Measurements from ENCODE around the gene DGKZ.

The DGKZ gene

DNA sequence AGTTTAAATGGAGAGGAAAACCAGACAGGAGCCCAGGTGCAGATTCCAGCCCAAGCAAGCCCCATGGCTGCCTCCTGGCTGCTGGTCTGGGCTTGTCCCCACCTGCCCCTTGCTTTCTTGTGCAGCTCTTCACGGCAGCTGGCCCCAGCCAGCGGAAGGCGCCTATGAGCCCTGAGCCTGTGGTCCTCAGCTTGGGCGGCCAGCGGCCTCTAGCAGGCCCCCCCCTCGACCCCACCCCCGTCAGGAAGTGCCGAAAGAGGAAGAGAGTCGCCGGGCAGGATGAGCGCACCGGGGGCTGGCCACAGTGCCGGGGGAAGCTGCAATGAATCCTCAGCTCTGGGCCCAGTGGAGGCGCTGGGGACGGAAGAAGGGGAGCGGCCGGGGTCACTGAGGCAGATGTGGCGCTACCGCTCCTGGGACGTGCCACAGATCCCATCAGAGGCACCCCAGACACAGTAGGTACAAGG, 2.1 kb upstream of the DGKZ start:
- H3K4me3 ChIP-seq (ENCODE audit: low read depth, low read length) = peak overlapping the region; percentile 93
- TF ChIP-seq, protein P1, sequence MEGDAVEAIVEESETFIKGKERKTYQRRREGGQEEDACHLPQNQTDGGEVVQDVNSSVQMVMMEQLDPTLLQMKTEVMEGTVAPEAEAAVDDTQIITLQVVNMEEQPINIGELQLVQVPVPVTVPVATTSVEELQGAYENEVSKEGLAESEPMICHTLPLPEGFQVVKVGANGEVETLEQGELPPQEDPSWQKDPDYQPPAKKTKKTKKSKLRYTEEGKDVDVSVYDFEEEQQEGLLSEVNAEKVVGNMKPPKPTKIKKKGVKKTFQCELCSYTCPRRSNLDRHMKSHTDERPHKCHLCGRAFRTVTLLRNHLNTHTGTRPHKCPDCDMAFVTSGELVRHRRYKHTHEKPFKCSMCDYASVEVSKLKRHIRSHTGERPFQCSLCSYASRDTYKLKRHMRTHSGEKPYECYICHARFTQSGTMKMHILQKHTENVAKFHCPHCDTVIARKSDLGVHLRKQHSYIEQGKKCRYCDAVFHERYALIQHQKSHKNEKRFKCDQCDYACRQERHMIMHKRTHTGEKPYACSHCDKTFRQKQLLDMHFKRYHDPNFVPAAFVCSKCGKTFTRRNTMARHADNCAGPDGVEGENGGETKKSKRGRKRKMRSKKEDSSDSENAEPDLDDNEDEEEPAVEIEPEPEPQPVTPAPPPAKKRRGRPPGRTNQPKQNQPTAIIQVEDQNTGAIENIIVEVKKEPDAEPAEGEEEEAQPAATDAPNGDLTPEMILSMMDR (IDR thresholded peaks at IDR 0.05; ENCODE audit: low read depth, low read length) = no peak
- TF ChIP-seq, protein P2, sequence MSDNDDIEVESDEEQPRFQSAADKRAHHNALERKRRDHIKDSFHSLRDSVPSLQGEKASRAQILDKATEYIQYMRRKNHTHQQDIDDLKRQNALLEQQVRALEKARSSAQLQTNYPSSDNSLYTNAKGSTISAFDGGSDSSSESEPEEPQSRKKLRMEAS (IDR thresholded peaks at IDR 0.05; ENCODE audit: low read depth, low read length) = no peak
- TF ChIP-seq MYC (IDR thresholded peaks at IDR 0.05; ENCODE audit: low read depth, low read length) = peak; percentile 42; the same call in 1 of the 2 replicates
- DNase-seq (ENCODE audit: low read depth) = peak; percentile 93

DNA sequence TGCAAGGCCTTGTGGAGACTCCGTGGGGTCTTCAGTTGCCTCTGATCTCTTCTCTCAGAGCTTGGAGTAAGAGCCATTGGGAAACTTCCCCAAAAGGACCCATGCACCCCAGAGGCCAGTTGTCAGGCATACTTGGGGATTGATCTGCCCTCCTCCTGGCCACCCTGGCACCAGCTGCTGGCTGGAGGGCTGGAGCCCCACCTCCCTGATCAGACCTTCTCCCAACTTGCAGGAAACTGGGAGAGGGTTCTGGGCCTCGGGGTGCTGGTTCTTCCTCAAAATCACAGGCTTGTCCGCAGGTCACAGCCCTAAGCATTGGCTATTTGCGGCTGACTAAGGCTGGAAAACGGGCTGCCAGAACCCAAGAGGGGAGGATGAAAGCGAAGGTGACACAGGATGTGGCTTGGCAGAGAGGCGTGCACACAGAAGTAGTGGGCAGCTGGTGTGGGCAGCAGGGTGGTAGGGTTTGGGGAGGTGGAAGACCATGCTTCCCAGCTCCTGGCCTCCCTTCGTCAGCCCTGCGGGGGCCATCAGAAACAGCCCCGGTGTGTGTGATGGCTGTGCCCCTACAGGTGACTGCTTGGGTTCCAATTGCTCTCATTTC, 1.3 kb upstream of the DGKZ start:
- peak; percentile 71 for DNase-seq (ENCODE audit: low read depth)
- peak overlapping the region; percentile 93 for H3K4me3 ChIP-seq (ENCODE audit: low read depth, low read length)
- TF ChIP-seq, protein P1 (IDR thresholded peaks at IDR 0.05; ENCODE audit: low read depth, low read length) = no peak
- TF ChIP-seq MYC (IDR thresholded peaks at IDR 0.05; ENCODE audit: low read depth, low read length) (no peak), POLR2A (IDR thresholded peaks at IDR 0.05; ENCODE audit: extremely low read depth, insufficient read length) (no peak)
- TF ChIP-seq, protein P2 (IDR thresholded peaks at IDR 0.05; ENCODE audit: low read depth, low read length) = no peak

DNA sequence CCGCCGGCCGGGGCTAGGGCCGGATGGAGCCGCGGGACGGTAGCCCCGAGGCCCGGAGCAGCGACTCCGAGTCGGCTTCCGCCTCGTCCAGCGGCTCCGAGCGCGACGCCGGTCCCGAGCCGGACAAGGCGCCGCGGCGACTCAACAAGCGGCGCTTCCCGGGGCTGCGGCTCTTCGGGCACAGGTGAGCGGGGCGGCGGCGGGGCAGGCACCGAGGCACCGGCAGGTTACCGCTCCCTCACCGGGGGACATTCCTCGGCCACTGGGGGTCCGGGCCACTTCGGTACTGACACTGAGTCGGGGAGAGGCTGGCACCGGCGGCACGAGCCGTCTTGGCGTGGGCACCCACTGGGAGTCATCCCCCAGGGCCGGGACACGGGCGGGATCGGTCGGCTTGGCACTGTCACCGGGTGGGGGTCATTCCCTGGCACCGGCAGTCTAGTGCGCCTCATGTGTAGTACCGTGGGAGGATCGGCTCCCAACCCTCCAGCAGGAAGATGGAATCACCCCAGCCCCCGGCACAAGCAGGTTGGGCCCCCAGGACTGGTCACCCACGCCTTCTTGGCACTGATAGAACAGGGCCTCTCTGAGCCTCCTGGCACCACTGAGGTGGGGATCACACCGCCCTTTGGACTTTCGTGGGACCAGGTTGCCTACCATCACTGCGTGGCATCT, 511 bp downstream of the DGKZ start:
- DNase-seq (ENCODE audit: low read depth) = no peak
- TF ChIP-seq MYC (IDR thresholded peaks at IDR 0.05; ENCODE audit: low read depth, low read length) (no peak), POLR2A (IDR thresholded peaks at IDR 0.05; ENCODE audit: extremely low read depth, insufficient read length) (no peak)
- TF ChIP-seq, protein P1 (IDR thresholded peaks at IDR 0.05; ENCODE audit: low read depth, low read length) = no peak
- TF ChIP-seq, protein P2 (IDR thresholded peaks at IDR 0.05; ENCODE audit: low read depth, low read length) = no peak
- H3K4me3 ChIP-seq (ENCODE audit: low read depth, low read length) = peak overlapping the region; percentile 70

DNA sequence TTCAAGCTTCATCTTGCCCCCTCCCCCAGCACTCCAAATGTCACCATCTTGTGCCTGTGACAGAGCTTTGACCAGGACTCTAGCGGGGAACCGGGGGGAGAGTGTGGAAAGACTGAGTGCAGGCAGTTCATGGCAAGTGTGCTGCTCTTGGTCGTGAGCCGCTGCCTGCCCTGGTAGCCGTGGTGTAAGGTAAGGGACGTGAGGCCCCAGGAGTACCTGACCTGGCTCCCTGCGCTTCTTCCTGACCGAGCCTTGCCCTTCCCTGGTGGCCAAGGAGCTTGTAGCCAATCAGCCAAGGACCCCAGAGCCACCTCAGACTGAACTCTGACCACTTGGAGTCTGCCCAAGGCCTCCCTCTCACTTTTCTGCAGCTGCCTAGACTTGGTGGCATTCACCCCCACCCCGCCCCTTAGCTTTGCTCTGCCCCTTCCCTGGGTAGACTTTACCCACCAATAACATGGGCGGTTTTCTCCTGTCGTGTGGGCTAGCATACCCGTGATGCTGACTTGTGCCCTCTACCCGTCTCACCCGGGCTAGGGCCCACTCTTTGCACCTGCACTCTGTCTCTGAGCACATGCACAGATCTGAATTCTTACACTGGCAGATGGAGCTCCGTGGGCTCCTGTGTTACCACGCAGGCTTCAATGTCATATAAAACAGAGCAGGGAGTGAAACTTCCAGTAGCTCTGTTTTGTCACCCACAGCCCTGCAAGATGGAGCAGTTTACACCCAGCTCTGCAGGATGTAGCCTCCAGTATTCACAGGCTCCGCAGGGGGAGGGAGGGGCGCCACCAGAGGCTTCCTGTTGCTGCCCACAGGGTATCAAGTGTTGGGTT, 1.5 kb downstream of the DGKZ start:
- peak overlapping the region; percentile 70 for H3K4me3 ChIP-seq (ENCODE audit: low read depth, low read length)
- DNase-seq (ENCODE audit: low read depth) = peak; percentile 76
- TF ChIP-seq MYC (IDR thresholded peaks at IDR 0.05; ENCODE audit: low read depth, low read length) (no peak), POLR2A (IDR thresholded peaks at IDR 0.05; ENCODE audit: extremely low read depth, insufficient read length) (no peak)
- TF ChIP-seq, protein P2 (IDR thresholded peaks at IDR 0.05; ENCODE audit: low read depth, low read length) = no peak
- TF ChIP-seq, protein P1 (IDR thresholded peaks at IDR 0.05; ENCODE audit: low read depth, low read length) = no peak

DNA sequence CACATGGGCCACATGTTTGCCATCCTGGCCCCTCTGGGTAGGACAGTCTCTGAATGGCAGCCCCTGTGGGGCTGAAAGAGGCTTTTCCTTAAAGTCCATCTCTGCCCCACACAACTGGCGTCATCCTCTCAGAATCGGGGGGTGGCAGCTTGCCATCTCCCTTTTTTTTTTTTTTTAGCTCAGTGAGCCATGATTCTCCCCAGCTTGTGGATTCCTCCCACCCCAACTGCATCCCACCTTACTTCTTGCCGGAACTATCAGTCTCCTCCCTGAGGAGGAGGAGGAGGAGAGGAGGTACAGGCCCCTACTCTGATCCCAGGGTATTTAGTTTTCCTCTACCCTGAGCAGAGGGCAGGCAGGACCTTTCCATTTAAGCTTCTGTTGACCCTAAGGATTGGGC, 3.4 kb downstream of the DGKZ start:
- no peak for DNase-seq (ENCODE audit: low read depth)
- no peak overlapping the region for H3K4me3 ChIP-seq (ENCODE audit: low read depth, low read length)
- TF ChIP-seq, protein P2 (IDR thresholded peaks at IDR 0.05; ENCODE audit: low read depth, low read length) = no peak
- TF ChIP-seq MYC (IDR thresholded peaks at IDR 0.05; ENCODE audit: low read depth, low read length) (no peak), POLR2A (IDR thresholded peaks at IDR 0.05; ENCODE audit: extremely low read depth, insufficient read length) (no peak)
- TF ChIP-seq, protein P1 (IDR thresholded peaks at IDR 0.05; ENCODE audit: low read depth, low read length) = no peak
